ENCODE measurements around the gene GPR146. TPM values are rescaled to one million over a fixed set of nuclear protein-coding genes. Genes with fewer than 3 reads are reported as not detected.

GPR146 gene
- total and polyA plus RNA-seq, 2 of the 8 experiments (the other 6 are each of a cell fraction or from before 2014, with no cell fraction given), result 1.8 to 2.7 TPM

DNA sequence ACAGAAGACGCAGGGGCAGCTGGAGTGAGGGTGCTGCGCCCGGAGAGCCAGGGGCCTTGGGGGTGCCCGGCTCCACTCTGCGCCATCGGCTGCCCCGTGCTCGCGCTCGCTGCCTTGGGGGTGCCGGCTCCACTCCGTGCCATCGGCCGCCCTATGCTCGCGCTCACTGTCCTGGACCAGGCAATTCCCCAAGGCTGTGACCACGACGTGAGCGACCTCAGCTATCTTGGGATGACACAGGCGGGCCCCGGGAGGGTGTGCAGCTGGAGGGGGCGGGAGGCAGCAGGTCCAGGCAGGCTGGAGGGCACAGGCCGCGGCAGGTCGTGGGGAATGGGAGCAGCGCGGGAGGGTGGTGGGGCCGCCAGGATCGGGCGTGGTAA is 31.6 kb upstream of the GPR146 start:
- Histone ChIP-seq H3K4me3 (ENCODE audit: extremely low read depth in 1 of 4, insufficient read depth in 2 of 4, low read depth in 3 of 4, low read length in 4 of 4) (no peak overlapping the region), H2BK20ac (ENCODE audit: low read length) (no peak overlapping the region), H3K79me1 (ENCODE audit: low read depth, low read length) (peaks cover 7% of the 10 kb centered on the region), H4K5ac (ENCODE audit: insufficient read length, low read depth, low read length) (no peak overlapping the region), H4K8ac (ENCODE audit: extremely low read depth, insufficient read depth, low read length) (no peak overlapping the region; the same call in 1 of the 2 replicates), H3K27me3 (replicated peaks in 1 of 4; ENCODE audit: control insufficient read depth in 3 of 4, extremely low read depth in 1 of 4, insufficient read depth in 3 of 4, low read length in 3 of 4) (no peaks in the 10 kb centered on the region), H3K14ac (ENCODE audit: insufficient read length) (no peak overlapping the region), H2BK5ac (ENCODE audit: low read depth, low read length) (no peak overlapping the region), H2AFZ (ENCODE audit: low read length) (no peak overlapping the region), H2BK12ac (ENCODE audit: low read depth, low read length) (no peak overlapping the region), H2BK120ac (replicated peaks; ENCODE audit: low read depth, low read length) (no peak overlapping the region), H3K4me1 (replicated peaks in 1 of 4; ENCODE audit: control insufficient read depth in 3 of 4, insufficient read depth in 4 of 4, low read length in 3 of 4) (no peaks in the 10 kb centered on the region), H4K20me1 (replicated peaks in 1 of 2; ENCODE audit: control insufficient read depth in 1 of 2, insufficient read depth in 2 of 2, low read length in 2 of 2) (peaks cover 3 to 11% of the 10 kb centered on the region in 2 experiments), H4K91ac (replicated peaks; ENCODE audit: insufficient read length, low read length) (no peak overlapping the region), H3K27ac (ENCODE audit: low read depth, low read length) (no peak overlapping the region), H2AK5ac (ENCODE audit: low read depth, low read length) (no peak overlapping the region), H3K79me2 (ENCODE audit: control insufficient read depth in 1 of 2, insufficient read depth in 2 of 2, low read length in 2 of 2) (peaks cover 0 to 3% of the 10 kb centered on the region in 2 experiments; a peak in 1 of 4 replicates), H3K18ac (ENCODE audit: extremely low read depth, low read length) (no peak overlapping the region), H3K23ac (ENCODE audit: insufficient read length) (no peak overlapping the region), H3K9ac (replicated peaks in 1 of 4; ENCODE audit: extremely low read depth in 1 of 4, low read depth in 3 of 4, low read length in 3 of 4) (no peak overlapping the region), H3K56ac (replicated peaks; ENCODE audit: insufficient read length, low read depth, low read length) (no peak overlapping the region), H3K9me3 (ENCODE audit: insufficient read depth in 2 of 2, low read depth in 1 of 2, low read length in 1 of 2) (peaks cover 0 to 8% of the 10 kb centered on the region in 2 experiments; a peak in 1 of 4 replicates), H3K4me2 (ENCODE audit: insufficient read depth in 1 of 2, low read depth in 2 of 2, low read length in 2 of 2) (no peak overlapping the region), H3K4ac (replicated peaks; ENCODE audit: insufficient read length, low read depth, low read length) (no peak overlapping the region), H3K23me2 (ENCODE audit: low read depth, low read length) (peaks cover 8% of the 10 kb centered on the region; the same call in 1 of the 2 replicates), H2BK15ac (ENCODE audit: low read length) (no peak overlapping the region), H3K36me3 (ENCODE audit: control insufficient read depth in 2 of 4, insufficient read depth in 4 of 4, low read length in 3 of 4) (peaks cover 0 to 8% (median 0%) of the 10 kb centered on the region in 4 experiments; a peak in 3 of 8 replicates)
- no peak for DNase-seq (ENCODE audit: low read depth in 1 of 2, low spot score in 2 of 2)
- POLR2A ChIA-PET (ENCODE audit: partially characterized antibody), result no interaction called here
- FAIRE-seq, result no peak
- WGBS, 2 experiments (ENCODE audit: extremely low coverage in 1 of 2, insufficient coverage in 1 of 2, insufficient read length in 1 of 2, insufficient replicate concordance in 2 of 2, low coverage in 1 of 2, low lambda C conversion rate in 2 of 2, missing lambda C conversion rate in 1 of 2), result 93% methylated on average over 21 of the region's 30 CpGs; no CpG with 5 or more reads in 1 of the 2 experiments
- TF ChIP-seq JUN (IDR thresholded peaks at IDR 0.05; ENCODE audit: low read depth, low read length), result no peak
- no peak for TF ChIP-seq CBX5 (IDR thresholded peaks at IDR 0.05; ENCODE audit: low read depth, low read length)
- TF ChIP-seq RNF2 (IDR thresholded peaks at IDR 0.05; ENCODE audit: borderline replicate concordance, low read depth, low read length, missing control alignments, poor library complexity, severe bottlenecking), result no peak
- no peak for TF ChIP-seq EZH2 (IDR thresholded peaks at IDR 0.05; ENCODE audit: low read depth, low read length, severe bottlenecking)
- no peak for TF ChIP-seq POLR2A (IDR thresholded peaks at IDR 0.05; ENCODE audit: control extremely low read depth in 1 of 2, low read depth in 2 of 2, low read length in 2 of 2)
- TF ChIP-seq EGR1 (IDR thresholded peaks at IDR 0.05; ENCODE audit: borderline replicate concordance, low read depth, low read length), result no peak
- TF ChIP-seq CREB1 (IDR thresholded peaks at IDR 0.05), result no peak
- CTCF ChIA-PET (ENCODE audit: partially characterized antibody), result interaction anchor here (0.6 to 2.0 kb wide), 7 partner anchors 11 to 394 kb away, joined by 3 to 10 read pairs (median 4); partner anchors contain the start of gene GPR146

Measured in H1 (cell line).